SK-N-SH treated with all-trans-retinoic acid at 6 μM for 48 hours (cell line): ENCODE data around the gene FAM78B.

Experiments
- ATAC-seq: fragments of 200-7000 bp; cut with Tn5 transposase; 3 replicates; pipeline ENCODE4 v1.9.1; 2020; ENCODE audit warnings: mild to moderate bottlenecking, moderate library complexity
- ARNTL ChIP-seq: fragments of 450-650 bp; formaldehyde crosslinking; IDR thresholded peaks from 2 replicates; pipeline ENCODE4 v1.5.0; 2020; ENCODE audit warnings: low read depth, mild to moderate bottlenecking, moderate library complexity, borderline replicate concordance
- CREB5 ChIP-seq: fragments of 250-450 bp; sonication (Bioruptor Pico); IDR thresholded peaks from 2 replicates; pipeline ENCODE4 v1.5.1; 2020; ENCODE audit warnings: low read depth, mild to moderate bottlenecking, moderate library complexity
- CSDC2 ChIP-seq: fragments of 250-450 bp; sonication (Bioruptor Pico); IDR thresholded peaks from 2 replicates; pipeline ENCODE4 v1.5.0; 2020; ENCODE audit warnings: mild to moderate bottlenecking, moderate library complexity
- CSRNP3 ChIP-seq: fragments of 250-450 bp; sonication (Bioruptor Pico); IDR thresholded peaks from 2 replicates; pipeline ENCODE4 v1.5.1; 2021; ENCODE audit warnings: mild to moderate bottlenecking, moderate library complexity
- ESRRG ChIP-seq: fragments of 250-450 bp; sonication (Bioruptor Pico); IDR thresholded peaks from 2 replicates; pipeline ENCODE4 v1.6.1; 2021; ENCODE audit warnings: mild to moderate bottlenecking
- GLIS3 ChIP-seq: fragments of 250-450 bp; sonication (Bioruptor Pico); IDR thresholded peaks from 2 replicates; pipeline ENCODE4 v1.5.0; 2020; ENCODE audit warnings: mild to moderate bottlenecking, moderate library complexity
- ISL1 ChIP-seq: fragments of 250-450 bp; sonication (Bioruptor Pico); IDR thresholded peaks from 2 replicates; pipeline ENCODE4 v2.1.2; 2022; ENCODE audit warnings: mild to moderate bottlenecking, moderate library complexity
- OSR1 ChIP-seq: fragments of 250-450 bp; sonication (Bioruptor Pico); IDR thresholded peaks from 2 replicates; pipeline ENCODE4 v1.8.0; 2022; ENCODE audit warnings: moderate library complexity, mild to moderate bottlenecking, inconsistent platforms
- PATZ1 ChIP-seq: fragments of 250-450 bp; sonication (Bioruptor Pico); IDR thresholded peaks from 2 replicates; pipeline ENCODE4 v1.8.0; 2020; ENCODE audit warnings: mild to moderate bottlenecking, moderate library complexity, borderline replicate concordance
- POU6F1 ChIP-seq: fragments of 250-450 bp; sonication (Bioruptor Pico); IDR thresholded peaks from 2 replicates; pipeline ENCODE4 v1.8.0; 2021; ENCODE audit warnings: low read depth, mild to moderate bottlenecking, moderate library complexity, borderline replicate concordance
- PPARA ChIP-seq: fragments of 250-450 bp; sonication (Bioruptor Pico); IDR thresholded peaks from 2 replicates; pipeline ENCODE4 v1.5.0; 2020; ENCODE audit warnings: mild to moderate bottlenecking, borderline replicate concordance
- RARB ChIP-seq: fragments of 250-450 bp; sonication (Bioruptor Pico); IDR thresholded peaks from 2 replicates; pipeline ENCODE4 v1.8.0; 2021; ENCODE audit warnings: mild to moderate bottlenecking, moderate library complexity
- SNAI2 ChIP-seq: fragments of 250-450 bp; sonication (Bioruptor Pico); IDR thresholded peaks from 2 replicates; pipeline ENCODE4 v1.5.0; 2020; ENCODE audit warnings: mild to moderate bottlenecking, moderate library complexity
- TOX ChIP-seq: fragments of 250-450 bp; sonication (Bioruptor Pico); IDR thresholded peaks from 2 replicates; pipeline ENCODE4 v1.8.0; 2021; ENCODE audit warnings: mild to moderate bottlenecking, moderate library complexity, borderline replicate concordance
- TSHZ2 ChIP-seq: fragments of 250-450 bp; sonication (Bioruptor Pico); IDR thresholded peaks from 2 replicates; pipeline ENCODE4 v1.5.0; 2020; ENCODE audit warnings: mild to moderate bottlenecking, moderate library complexity
- ZC3H10 ChIP-seq: fragments of 250-450 bp; sonication (Bioruptor Pico); IDR thresholded peaks from 2 replicates; pipeline ENCODE4 v1.5.1; 2021; ENCODE audit warnings: mild to moderate bottlenecking, moderate library complexity
- ZFP3 ChIP-seq: fragments of 250-450 bp; sonication (Bioruptor Pico); IDR thresholded peaks from 2 replicates; pipeline ENCODE4 v1.5.0; 2020; ENCODE audit warnings: mild to moderate bottlenecking, moderate library complexity
- ZFP30 ChIP-seq: fragments of 450-650 bp; formaldehyde crosslinking; IDR thresholded peaks from 2 replicates; pipeline ENCODE4 v1.5.0; 2022; ENCODE audit warnings: mild to moderate bottlenecking, moderate library complexity
- ZNF565 ChIP-seq: fragments of 450-650 bp; formaldehyde crosslinking; conservative IDR thresholded peaks from 2 replicates; pipeline ENCODE4 v1.5.0; 2020; ENCODE audit warnings: low read depth, mild to moderate bottlenecking, moderate library complexity
- ZNF70 ChIP-seq: fragments of 450-650 bp; formaldehyde crosslinking; IDR thresholded peaks from 2 replicates; pipeline ENCODE4 v1.5.0; 2020; ENCODE audit warnings: mild to moderate bottlenecking, moderate library complexity
- ZNF8 ChIP-seq: fragments of 450-650 bp; formaldehyde crosslinking; IDR thresholded peaks from 2 replicates; pipeline ENCODE4 v1.5.0; 2020; ENCODE audit warnings: mild to moderate bottlenecking, moderate library complexity

FAM78B gene

GRCh38 chr1:166172106-166172505 lies 5.3 kb upstream of the FAM78B start (continued):
- no peak for TF ChIP-seq PATZ1
- no peak for TF ChIP-seq ISL1 (CRISPR knock-in tag)
- TF ChIP-seq TOX (CRISPR knock-in tag): no peak
- TF ChIP-seq ZNF8 (CRISPR knock-in tag): no peak
- TF ChIP-seq ZFP3 (CRISPR knock-in tag): no peak
- no peak for TF ChIP-seq GLIS3 (CRISPR knock-in tag)

- no peak for ATAC-seq
- no peak for TF ChIP-seq GLIS3 (CRISPR knock-in tag)
- no peak for TF ChIP-seq TSHZ2 (CRISPR knock-in tag)
- TF ChIP-seq CSDC2 (CRISPR knock-in tag): no peak
- TF ChIP-seq PATZ1: no peak
- TF ChIP-seq ZFP30: no peak
- TF ChIP-seq ZNF8 (CRISPR knock-in tag): no peak
- no peak for TF ChIP-seq ZFP3 (CRISPR knock-in tag)
- no peak for TF ChIP-seq OSR1 (CRISPR knock-in tag)
- no peak for TF ChIP-seq ISL1 (CRISPR knock-in tag)
- TF ChIP-seq ESRRG (CRISPR knock-in tag): no peak
- no peak for TF ChIP-seq ARNTL
- no peak for TF ChIP-seq ZC3H10 (CRISPR knock-in tag)
- TF ChIP-seq, all 23 proteins: peak for 0
Observed at GRCh38 chr1:166170726-166171125, 3.9 kb upstream of the FAM78B start.

GRCh38 chr1:166170075-166170474 lies 3.3 kb upstream of the FAM78B start:
- TF ChIP-seq ZNF565 (CRISPR knock-in tag) (no peak), GLIS3 (CRISPR knock-in tag) (no peak), POU6F1 (no peak), ZC3H10 (CRISPR knock-in tag) (no peak), CSDC2 (CRISPR knock-in tag) (no peak), PPARA (CRISPR knock-in tag) (no peak), ZNF70 (no peak), ESRRG (CRISPR knock-in tag) (no peak), TSHZ2 (CRISPR knock-in tag) (no peak), RARB (CRISPR knock-in tag) (no peak), ARNTL (no peak), CREB5 (CRISPR knock-in tag) (no peak), CSRNP3 (CRISPR knock-in tag) (no peak), ISL1 (CRISPR knock-in tag) (no peak), ZFP30 (no peak), TOX (CRISPR knock-in tag) (no peak), ZFP3 (CRISPR knock-in tag) (no peak), SNAI2 (CRISPR knock-in tag) (no peak)
- TF ChIP-seq, all 23 proteins: peak for 0
- ATAC-seq: no peak
